GM12801 (cell line): Measurements from ENCODE around the gene MORC4.

Experiments
- TF ChIP-seq, protein P1 (sequence below): IDR thresholded peaks from one replicate; pipeline ENCODE4 v1.5.1; 2011; ENCODE audit warnings: control low read depth; ENCODE audit not compliant: insufficient read length; ENCODE audit errors: extremely low read depth

Gene MORC4

DNA sequence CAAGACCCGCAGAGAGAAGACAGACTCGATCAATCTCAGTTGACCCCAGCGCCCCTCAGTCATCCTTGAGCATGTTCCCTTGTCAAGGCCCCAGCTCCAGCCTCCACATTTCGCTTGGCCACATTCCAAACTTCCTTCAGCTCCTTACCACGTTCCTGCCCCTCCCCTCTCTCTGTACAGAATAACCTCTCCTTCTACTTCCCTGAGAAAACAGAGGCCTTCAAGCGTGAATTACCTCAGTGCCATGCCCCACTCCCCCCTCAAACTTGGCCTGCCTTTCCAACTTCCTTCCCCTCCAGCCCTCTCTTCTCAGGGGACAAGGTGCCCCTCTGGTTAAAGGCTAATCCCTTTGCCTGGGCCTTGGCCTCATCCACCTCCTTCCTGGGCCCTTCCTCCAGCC, 93.7 kb downstream of the MORC4 start:
- TF ChIP-seq, protein P1, sequence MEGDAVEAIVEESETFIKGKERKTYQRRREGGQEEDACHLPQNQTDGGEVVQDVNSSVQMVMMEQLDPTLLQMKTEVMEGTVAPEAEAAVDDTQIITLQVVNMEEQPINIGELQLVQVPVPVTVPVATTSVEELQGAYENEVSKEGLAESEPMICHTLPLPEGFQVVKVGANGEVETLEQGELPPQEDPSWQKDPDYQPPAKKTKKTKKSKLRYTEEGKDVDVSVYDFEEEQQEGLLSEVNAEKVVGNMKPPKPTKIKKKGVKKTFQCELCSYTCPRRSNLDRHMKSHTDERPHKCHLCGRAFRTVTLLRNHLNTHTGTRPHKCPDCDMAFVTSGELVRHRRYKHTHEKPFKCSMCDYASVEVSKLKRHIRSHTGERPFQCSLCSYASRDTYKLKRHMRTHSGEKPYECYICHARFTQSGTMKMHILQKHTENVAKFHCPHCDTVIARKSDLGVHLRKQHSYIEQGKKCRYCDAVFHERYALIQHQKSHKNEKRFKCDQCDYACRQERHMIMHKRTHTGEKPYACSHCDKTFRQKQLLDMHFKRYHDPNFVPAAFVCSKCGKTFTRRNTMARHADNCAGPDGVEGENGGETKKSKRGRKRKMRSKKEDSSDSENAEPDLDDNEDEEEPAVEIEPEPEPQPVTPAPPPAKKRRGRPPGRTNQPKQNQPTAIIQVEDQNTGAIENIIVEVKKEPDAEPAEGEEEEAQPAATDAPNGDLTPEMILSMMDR, result no peak

DNA sequence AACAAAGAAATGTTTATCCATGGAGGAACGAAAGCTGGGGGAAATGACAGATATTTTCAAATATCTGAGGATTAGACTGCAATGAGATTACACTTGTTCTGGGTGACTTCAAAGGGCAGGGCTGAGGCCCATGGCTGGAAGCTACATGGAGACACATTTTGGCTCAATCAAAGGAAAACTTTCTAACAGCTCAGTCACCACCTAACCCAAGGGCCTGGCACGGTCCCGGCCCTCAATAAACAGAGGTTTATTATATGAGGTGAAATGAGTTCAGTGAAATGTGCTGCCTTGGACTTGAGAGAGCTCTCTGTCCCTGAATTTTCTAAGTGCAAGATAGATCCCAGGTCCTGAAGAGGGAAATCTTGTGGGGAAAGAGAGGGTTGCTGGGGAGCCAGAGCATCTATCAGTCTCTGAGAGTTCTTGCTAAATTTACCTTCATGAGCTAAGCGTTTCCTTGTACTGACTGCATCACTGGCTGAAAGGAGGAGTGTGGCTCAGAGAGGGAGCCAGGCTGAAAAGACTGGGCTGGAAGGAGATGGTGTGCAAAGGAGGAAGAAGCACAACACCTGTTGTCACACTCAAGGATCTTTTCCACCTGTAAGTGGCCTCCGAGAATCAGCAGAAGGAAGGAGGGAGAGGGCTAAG, 94.8 kb downstream of the MORC4 start:
- TF ChIP-seq, protein P1, result no peak

DNA sequence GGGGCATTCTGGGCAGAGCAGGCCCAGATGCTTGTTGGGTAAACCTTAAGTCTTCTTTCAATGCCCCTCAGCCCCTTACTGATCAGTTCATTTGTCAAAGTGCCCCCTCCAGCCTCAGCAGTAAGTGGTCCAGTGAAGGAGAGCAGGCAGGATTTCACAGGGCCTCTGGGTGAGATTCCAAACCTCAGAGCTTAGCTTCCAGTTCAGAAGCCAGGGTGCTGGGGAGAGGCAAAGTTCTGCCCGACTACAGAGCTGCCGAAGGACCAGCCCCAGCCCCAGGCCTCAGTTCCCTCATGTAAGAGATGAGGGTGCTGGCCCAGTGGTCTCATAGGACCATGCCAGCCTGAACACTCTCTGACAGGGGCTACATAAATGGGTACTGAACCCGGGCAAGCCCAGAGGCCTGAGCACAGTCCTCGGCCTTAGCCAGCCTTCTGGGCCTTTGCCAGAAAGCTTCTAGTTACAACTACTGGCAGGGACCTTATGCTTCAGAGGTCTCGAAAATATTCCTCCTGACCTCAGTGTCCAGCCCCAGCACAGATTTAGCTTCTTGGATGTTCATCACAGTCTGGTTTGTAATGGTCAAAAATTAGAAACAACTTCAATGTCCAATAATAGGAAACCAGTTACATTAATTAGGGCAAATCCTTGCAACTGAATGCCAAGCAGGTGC, 96.0 kb downstream of the MORC4 start:
- TF ChIP-seq, protein P1, result no peak

DNA sequence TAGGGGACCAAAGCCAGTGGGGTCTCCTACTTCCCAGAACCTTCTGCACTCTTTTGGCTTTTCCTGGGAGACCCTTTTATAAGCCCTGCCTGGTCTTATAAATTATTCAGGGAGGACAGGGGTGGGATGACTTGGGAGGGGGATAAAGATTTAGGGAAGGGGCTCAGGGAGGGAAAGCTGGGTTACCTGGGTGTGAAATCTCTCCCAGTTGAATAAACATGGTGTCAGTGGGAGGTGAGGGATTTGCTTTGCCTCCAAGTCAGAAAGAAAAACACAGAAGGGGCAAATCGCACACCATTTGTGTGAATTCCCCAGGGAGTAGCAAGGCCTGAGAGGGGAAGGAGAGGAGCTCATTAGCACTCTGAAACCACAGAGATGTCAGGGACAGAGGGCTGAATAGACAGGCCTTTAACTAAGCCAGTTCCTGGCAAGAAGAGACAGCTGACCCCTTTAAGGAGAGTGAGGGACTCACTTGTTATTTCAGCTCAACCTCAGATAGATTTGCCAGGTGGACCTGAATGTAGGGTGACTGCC, 96.7 kb downstream of the MORC4 start, which contains the start of gene RIPPLY1:
TSS of gene RIPPLY1 (minus strand) at position 51 of the 534 bp plus-strand sequence. CDS start 54 bp downstream, outside the sequence.
- TF ChIP-seq, protein P1, result no peak

DNA sequence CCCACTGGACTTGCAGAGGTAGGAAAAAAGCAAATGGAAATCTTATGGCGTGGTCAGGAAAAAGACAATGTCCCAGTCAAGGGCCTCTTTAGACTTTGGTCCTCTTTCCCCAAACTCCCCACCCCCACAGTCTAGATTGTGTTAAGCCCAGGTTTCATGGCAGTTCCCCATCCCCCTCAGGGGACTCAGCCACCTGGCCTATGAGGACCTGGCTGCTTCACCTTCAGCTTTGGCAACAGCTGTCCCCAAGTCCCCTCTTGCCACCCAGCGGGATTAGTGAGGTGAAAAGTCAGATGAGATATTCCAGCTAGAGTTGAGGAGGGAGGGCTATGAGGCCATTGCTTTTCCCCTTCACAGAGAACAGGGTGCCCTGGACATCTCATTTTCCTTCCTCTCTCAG, 97.3 kb downstream of the MORC4 start:
- TF ChIP-seq, protein P1, result no peak

DNA sequence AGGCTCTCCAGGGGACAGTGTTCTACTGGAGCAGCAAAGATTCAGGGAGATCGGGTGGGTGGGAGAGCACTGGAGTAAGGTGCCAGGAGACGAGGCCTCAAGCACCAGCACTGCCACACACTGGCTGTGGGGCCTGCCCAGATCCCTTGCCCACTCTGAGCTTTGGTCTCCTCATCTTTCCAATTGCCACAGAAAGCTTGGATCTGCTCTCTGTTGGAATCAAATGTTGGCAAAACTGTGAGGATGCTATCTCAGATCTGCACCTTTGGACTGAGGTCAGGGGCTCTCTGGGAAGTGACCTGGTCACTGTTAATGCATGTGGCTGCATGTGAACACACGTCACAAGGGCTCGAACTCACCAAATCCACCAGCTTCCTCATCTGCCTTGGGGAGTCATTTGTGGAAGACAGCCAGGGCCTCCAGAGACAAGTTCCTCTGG, 98.2 kb downstream of the MORC4 start:
- TF ChIP-seq, protein P1, result no peak

DNA sequence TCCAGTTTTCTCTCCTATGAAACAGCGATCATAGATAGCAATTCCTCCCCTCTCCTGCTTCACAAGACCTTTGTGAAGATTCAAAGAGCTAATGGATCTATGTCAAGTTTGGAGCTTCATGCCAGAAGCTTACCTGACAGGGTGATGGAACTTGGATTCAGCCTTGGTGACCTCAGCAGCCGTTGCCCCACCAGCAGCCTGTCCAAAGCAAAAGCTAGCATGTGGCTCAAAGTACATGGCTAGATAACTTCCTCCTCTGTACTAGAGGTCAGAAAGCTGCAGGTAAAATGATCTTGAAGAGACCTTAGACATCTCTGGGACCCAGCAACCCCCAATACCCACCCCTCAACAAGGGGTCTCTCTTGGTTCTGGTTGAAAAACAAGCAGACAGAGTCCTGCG, 98.7 kb downstream of the MORC4 start:
- TF ChIP-seq, protein P1, result no peak
